Stimulated activated CD4-positive, alpha-beta T cell treated with anti-CD3 and anti-CD28 coated beads, TNF-alpha, amount 100 ng/mL, for 48 hours (primary cell): ENCODE results near the gene INTS3.
A peak's percentile ranks its signal among the peaks of the same experiment; 100 is the strongest.
"Not testable (repeated sequence)": the region's sequence is repeated elsewhere in the genome, so short reads cannot be mapped to it uniquely, and the experiment has no call there.

Experiments
- DNase-seq, 3 donors: peaks; one replicate each; pipeline ENCODE4 v3.0.0-alpha.2; 2020; ENCODE audit warnings: low read depth in 3 of 3

INTS3 gene

GRCh38 chr1:153760440-153760839 lies 32.6 kb downstream of the INTS3 start:
- DNase-seq, result no peak

GRCh38 chr1:153763365-153764225 lies 35.7 kb downstream of the INTS3 start:
- DNase-seq, result no peak

GRCh38 chr1:153764310-153764709 lies 36.5 kb downstream of the INTS3 start:
- no peak for DNase-seq

GRCh38 chr1:153766663-153767062 lies 38.8 kb downstream of the INTS3 start:
- DNase-seq, result not testable (repeated sequence)

GRCh38 chr1:153767519-153767918 lies 39.7 kb downstream of the INTS3 start:
- DNase-seq, result no peak

- no peak for DNase-seq
These were observed 40.7 kb downstream of the INTS3 start for GRCh38 chr1:153768316-153769181.

- no peak for DNase-seq
These were observed 41.4 kb downstream of the INTS3 start for GRCh38 chr1:153769221-153769620.

- no peak for DNase-seq
These were observed 42.9 kb downstream of the INTS3 start for GRCh38 chr1:153770797-153771196.

GRCh38 chr1:153771261-153771660 lies 43.4 kb downstream of the INTS3 start:
- no peak for DNase-seq

- no peak for DNase-seq
These were observed 44.2 kb downstream of the INTS3 start for GRCh38 chr1:153771841-153772593.

GRCh38 chr1:153773096-153773921 lies 45.5 kb downstream of the INTS3 start:
- DNase-seq, result no peak

- no peak for DNase-seq
These were observed 46.3 kb downstream of the INTS3 start for GRCh38 chr1:153774026-153774595.

GRCh38 chr1:153774780-153775457 lies 47.1 kb downstream of the INTS3 start, which contains the start of gene SLC27A3:
Gene SLC27A3 (plus strand): TSS chr1:153775407. CDS start chr1:153775498, 91 bp downstream.
- DNase-seq, result no peak

- peak in 2 of 3 donors; percentile 26 to 65 for DNase-seq
These were observed 47.8 kb downstream of the INTS3 start for GRCh38 chr1:153775458-153776327.

- DNase-seq, result no peak
These were observed 48.5 kb downstream of the INTS3 start for GRCh38 chr1:153776352-153776751.

GRCh38 chr1:153776845-153777370 lies 49.1 kb downstream of the INTS3 start:
- DNase-seq, result no peak

- no peak for DNase-seq
These were observed 49.8 kb downstream of the INTS3 start for GRCh38 chr1:153777648-153778047.

GRCh38 chr1:153778051-153778823 lies 50.4 kb downstream of the INTS3 start:
- DNase-seq, result no peak
